H1 (cell line): ENCODE results near the gene NLRP12. TPM values are rescaled to one million over a fixed set of nuclear protein-coding genes. Genes with fewer than 3 reads are reported as not detected.
A peak's percentile ranks its signal among the peaks of the same experiment; 100 is the strongest.

Source experiments
- CTCF ChIA-PET: fragments of 300-600 bp; sonication (Branson Sonifier 250); formaldehyde crosslinking; loops from one replicate; lab custom pipeline; 2021; ENCODE audit not compliant: partially characterized antibody; lab: Charles Lee
- POLR2A ChIA-PET: fragments of 300-600 bp; sonication (Branson Sonifier 250); formaldehyde crosslinking; loops from one replicate; lab custom pipeline; 2021; ENCODE audit warnings: inconsistent platforms; ENCODE audit not compliant: partially characterized antibody; lab: Charles Lee
- DNase-seq, 2 experiments: peaks; one replicate each; pipeline versions ENCODE4 v3.0.0 to v3.0.0-alpha.2; 2010 to 2022; ENCODE audit warnings: low spot score in 2 of 2, low read depth in 1 of 2, mixed read lengths in 1 of 2
- FAIRE-seq: peaks from 2 replicates; lab custom pipeline; 2011; peaks lifted over from hg19 to GRCh38; lab: Jason Lieb, UNC
- H2AFZ ChIP-seq: 2 replicates; pipeline ENCODE4 v1.8.1; 2012; ENCODE audit warnings: low read length, inconsistent platforms
- H2AK5ac ChIP-seq: 2 replicates; pipeline ENCODE4 v1.6.1; 2013; ENCODE audit warnings: low read depth, low read length
- H2BK120ac ChIP-seq: replicated peaks from 2 replicates; pipeline ENCODE3; 2013; ENCODE audit warnings: low read depth, low read length, inconsistent platforms
- H2BK12ac ChIP-seq: 2 replicates; pipeline ENCODE4 v1.6.1; 2013; ENCODE audit warnings: low read depth, low read length
- H2BK15ac ChIP-seq: 2 replicates; pipeline ENCODE4 v1.6.1; 2013; ENCODE audit warnings: low read length
- H2BK20ac ChIP-seq: 2 replicates; pipeline ENCODE4 v1.6.1; 2013; ENCODE audit warnings: low read length
- H2BK5ac ChIP-seq: 2 replicates; pipeline ENCODE4 v1.6.1; 2013; ENCODE audit warnings: low read depth, low read length
- H3K14ac ChIP-seq: 2 replicates; pipeline ENCODE4 v1.6.1; 2013; ENCODE audit warnings: inconsistent platforms; ENCODE audit not compliant: insufficient read length
- H3K18ac ChIP-seq: 2 replicates; pipeline ENCODE4 v1.6.1; 2013; ENCODE audit warnings: low read length; ENCODE audit errors: extremely low read depth
- H3K23ac ChIP-seq: 2 replicates; pipeline ENCODE4 v1.6.1; 2013; ENCODE audit warnings: inconsistent platforms; ENCODE audit not compliant: insufficient read length
- H3K23me2 ChIP-seq: 2 replicates; pipeline ENCODE4 v1.6.1; 2013; ENCODE audit warnings: low read depth, low read length
- H3K27ac ChIP-seq: 2 replicates; pipeline ENCODE4 v1.6.1; 2011; ENCODE audit warnings: low read depth, low read length, inconsistent platforms
- H3K27me3 ChIP-seq, 4 experiments: replicated peaks in 1 of 4; 1 replicate in 1 of 4; 2 replicates in 3 of 4; pipeline versions ENCODE4 v1.6.1 to v1.8.1; 2011 to 2013; ENCODE audit warnings: low read length in 3 of 4, mild to moderate bottlenecking in 3 of 4, inconsistent platforms in 2 of 4, mixed read lengths in 2 of 4, moderate library complexity in 1 of 4; ENCODE audit not compliant: control insufficient read depth in 3 of 4, insufficient read depth in 3 of 4; ENCODE audit errors: extremely low read depth in 1 of 4
- H3K36me3 ChIP-seq, 4 experiments: 2 replicates each; pipeline versions ENCODE4 v1.6.1 to v1.8.1; 2011 to 2013; ENCODE audit warnings: mild to moderate bottlenecking in 4 of 4, low read length in 3 of 4, moderate library complexity in 2 of 4, control low read depth in 1 of 4, inconsistent platforms in 1 of 4; ENCODE audit not compliant: insufficient read depth in 4 of 4, control insufficient read depth in 2 of 4
- H3K4ac ChIP-seq: replicated peaks from 2 replicates; pipeline ENCODE3; 2013; ENCODE audit warnings: low read length, low read depth, mixed read lengths, inconsistent platforms; ENCODE audit not compliant: insufficient read length
- H3K4me1 ChIP-seq, 4 experiments: replicated peaks in 1 of 4; 1 replicate in 1 of 4; 2 replicates in 3 of 4; pipeline versions ENCODE4 v1.6.1 to v1.8.1; 2011 to 2013; ENCODE audit warnings: low read length in 3 of 4, inconsistent platforms in 2 of 4, mixed read lengths in 1 of 4; ENCODE audit not compliant: insufficient read depth in 4 of 4, control insufficient read depth in 3 of 4
- H3K4me2 ChIP-seq, 2 experiments: 2 replicates each; pipeline versions ENCODE4 v1.6.1 to v1.8.1; 2011 to 2013; ENCODE audit warnings: low read depth in 2 of 2, low read length in 2 of 2, control low read depth in 1 of 2, inconsistent platforms in 1 of 2, mild to moderate bottlenecking in 1 of 2; ENCODE audit not compliant: insufficient read depth in 1 of 2
- H3K4me3 ChIP-seq, 4 experiments: fragments of 200-600, 300-600 bp in 1 of 4; sonication (generic), shearing (Covaris generic), sonication (Bioruptor Twin) in 1 of 4; 2 replicates each; pipeline versions ENCODE4 v1.5.1 to v1.8.1; 2011 to 2016; ENCODE audit warnings: low read length in 4 of 4, low read depth in 3 of 4, control low read depth in 2 of 4, inconsistent platforms in 2 of 4, mild to moderate bottlenecking in 2 of 4, mixed read lengths in 1 of 4, moderate library complexity in 1 of 4; ENCODE audit not compliant: insufficient read depth in 2 of 4; ENCODE audit errors: extremely low read depth in 1 of 4
- H3K56ac ChIP-seq: replicated peaks from 2 replicates; pipeline ENCODE3; 2013; ENCODE audit warnings: low read depth, mild to moderate bottlenecking, mixed read lengths, low read length, inconsistent platforms; ENCODE audit not compliant: insufficient read length
- H3K79me1 ChIP-seq: 2 replicates; pipeline ENCODE4 v1.6.1; 2013; ENCODE audit warnings: low read depth, low read length, control low read depth
- H3K79me2 ChIP-seq, 2 experiments: 2 replicates each; pipeline versions ENCODE4 v1.6.1 to v1.8.1; 2012 to 2013; ENCODE audit warnings: low read length in 2 of 2, mild to moderate bottlenecking in 2 of 2, inconsistent platforms in 1 of 2; ENCODE audit not compliant: insufficient read depth in 2 of 2, control insufficient read depth in 1 of 2
- H3K9ac ChIP-seq, 4 experiments: replicated peaks in 1 of 4; 1 replicate in 1 of 4; 2 replicates in 3 of 4; pipeline versions ENCODE4 v1.6.1 to v1.8.1; 2011 to 2013; ENCODE audit warnings: low read depth in 3 of 4, low read length in 3 of 4, control low read depth in 2 of 4, mild to moderate bottlenecking in 2 of 4, moderate library complexity in 2 of 4, inconsistent platforms in 1 of 4; ENCODE audit errors: extremely low read depth in 1 of 4
- H3K9me3 ChIP-seq, 2 experiments: 2 replicates each; pipeline versions ENCODE4 v1.6.1 to v1.8.1; 2012 to 2013; ENCODE audit warnings: mild to moderate bottlenecking in 2 of 2, moderate library complexity in 2 of 2, control low read depth in 1 of 2, inconsistent platforms in 1 of 2, low read depth in 1 of 2, low read length in 1 of 2, mixed read lengths in 1 of 2; ENCODE audit not compliant: insufficient read depth in 2 of 2
- H4K20me1 ChIP-seq, 2 experiments: replicated peaks in 1 of 2; 2 replicates each; pipeline versions ENCODE3 to v1.8.1; 2011 to 2013; ENCODE audit warnings: inconsistent platforms in 2 of 2, low read length in 2 of 2, mild to moderate bottlenecking in 1 of 2; ENCODE audit not compliant: insufficient read depth in 2 of 2, control insufficient read depth in 1 of 2
- H4K5ac ChIP-seq: 2 replicates; pipeline ENCODE4 v1.6.1; 2013; ENCODE audit warnings: low read length, low read depth, mixed read lengths, inconsistent platforms; ENCODE audit not compliant: insufficient read length
- H4K8ac ChIP-seq: 2 replicates; pipeline ENCODE4 v1.8.0; 2013; ENCODE audit warnings: mild to moderate bottlenecking, moderate library complexity, low read length, inconsistent platforms; ENCODE audit not compliant: insufficient read depth; ENCODE audit errors: extremely low read depth
- H4K91ac ChIP-seq: replicated peaks from 2 replicates; pipeline ENCODE3; 2013; ENCODE audit warnings: low read length, mixed read lengths, inconsistent platforms; ENCODE audit not compliant: insufficient read length
- CHD2 ChIP-seq: IDR thresholded peaks from 2 replicates; pipeline ENCODE4 v1.6.1; 2012; ENCODE audit warnings: low read length, improper control_type of control experiment
- POLR2AphosphoS5 ChIP-seq: IDR thresholded peaks from 2 replicates; pipeline ENCODE4 v1.6.1; 2011; ENCODE audit warnings: low read depth, low read length
- SRF ChIP-seq: IDR thresholded peaks from 2 replicates; pipeline ENCODE4 v1.6.1; 2011; ENCODE audit warnings: mild to moderate bottlenecking, low read depth, low read length, moderate library complexity
- TBP ChIP-seq: IDR thresholded peaks from 2 replicates; pipeline ENCODE4 v1.6.1; 2011; ENCODE audit warnings: low read depth, low read length, improper control_type of control experiment
- TCF12 ChIP-seq: IDR thresholded peaks from 2 replicates; pipeline ENCODE4 v1.6.1; 2011; ENCODE audit warnings: low read depth, mild to moderate bottlenecking, low read length
- YY1 ChIP-seq: IDR thresholded peaks from 2 replicates; pipeline ENCODE4 v1.6.1; 2011; ENCODE audit warnings: low read depth, mild to moderate bottlenecking, low read length
- WGBS, 2 experiments: shearing (Covaris generic) in 1 of 2; methylation state at CpG; one replicate each; pipeline versions ENCODE4 v1.1.6 to v1.1.7; 2013 to 2015; ENCODE audit warnings: low lambda C conversion rate in 2 of 2, mixed read lengths in 2 of 2, inconsistent platforms in 1 of 2, low coverage in 1 of 2, missing lambda C conversion rate in 1 of 2; ENCODE audit not compliant: insufficient replicate concordance in 2 of 2, insufficient coverage in 1 of 2, insufficient read length in 1 of 2; ENCODE audit errors: extremely low coverage in 1 of 2, missing lambda C conversion rate in 1 of 2; 5-methylcytosine and 5-hydroxymethylcytosine counted together
- polyA plus RNA-seq, 7 experiments: library from polyadenylated mRNA; depleted of rRNA in 3 of 7; stranded (reverse) in 5 of 7; unstranded in 2 of 7; fragments of >200 nt in 5 of 7; fragments of 200-250 nt in 2 of 7; gene quantifications; 1 replicate in 5 of 7; 2 replicates in 1 of 7; 4 replicates in 1 of 7; pipeline versions ENCODE4 v1.2.1 to v1.2.3, GENCODE V29; 2011 to 2013; ENCODE audit warnings: missing spikeins in 2 of 7, mixed read lengths in 2 of 7
- total RNA-seq: library from RNA; stranded (reverse); fragmentation: NEBNext Ultra II Directional; extraction: Animal tissue kit (Norgen Biotek cat#: 25700); gene quantifications from 2 replicates; pipeline ENCODE4 v1.2.1, GENCODE V29; 2021

Gene NLRP12
- total and polyA plus RNA-seq, 2 of the 8 experiments (the other 6 are each of a cell fraction or from before 2014, with no cell fraction given): 1.0 to 1.8 TPM

- POLR2A ChIA-PET: interaction anchor here (0.6 to 1.4 kb wide), 2 partner anchors 12 to 157 kb away, joined by 3 to 4 read pairs; no protein-coding TSS in a partner anchor
- no peak overlapping the region for H3K23ac ChIP-seq
- H3K14ac ChIP-seq: no peak overlapping the region
- no peaks in the 10 kb centered on the region for H3K23me2 ChIP-seq
- H3K4me3 ChIP-seq: no peak overlapping the region
- 85% methylated on average over 3 of the region's 3 CpGs; no CpG with 5 or more reads in 1 of the 2 experiments for WGBS, 2 experiments
- H3K18ac ChIP-seq: no peak overlapping the region
- peak overlapping the region; percentile 71; the same call in 1 of the 2 replicates for H2BK5ac ChIP-seq
- FAIRE-seq: no peak
- H3K9ac ChIP-seq: no peak overlapping the region
- no peaks in the 10 kb centered on the region for H3K9me3 ChIP-seq
- no peaks in the 10 kb centered on the region for H4K20me1 ChIP-seq
- no peak for DNase-seq
- no peak overlapping the region for H2AK5ac ChIP-seq
- H2BK120ac ChIP-seq: no peak overlapping the region
- H3K79me1 ChIP-seq: no peaks in the 10 kb centered on the region
- CTCF ChIA-PET: interaction anchor here (1.0 to 5.4 kb wide), 4 partner anchors 19 to 54 kb away, joined by 3 to 49 read pairs (median 4); no protein-coding TSS in a partner anchor
- H3K79me2 ChIP-seq: peaks cover 0 to 18% of the 10 kb centered on the region in 2 experiments; a peak in 2 of 4 replicates
- no peak overlapping the region for H2BK12ac ChIP-seq
- H3K4ac ChIP-seq: no peak overlapping the region
- no peak overlapping the region for H3K27ac ChIP-seq
- H2AFZ ChIP-seq: no peak overlapping the region
- peak overlapping the region; percentile 35; the same call in 1 of the 2 replicates for H2BK20ac ChIP-seq
- H3K27me3 ChIP-seq: no peaks in the 10 kb centered on the region
- no peak overlapping the region for H4K5ac ChIP-seq
- no peak overlapping the region for H3K4me2 ChIP-seq
- no peak overlapping the region for H4K8ac ChIP-seq
- H2BK15ac ChIP-seq: no peak overlapping the region
- no peak overlapping the region for H4K91ac ChIP-seq
- no peak for TF ChIP-seq YY1
- no peak for TF ChIP-seq TCF12
- no peak for TF ChIP-seq CHD2
- no peak for TF ChIP-seq TBP
- no peak for TF ChIP-seq SRF
- no peak for TF ChIP-seq POLR2AphosphoS5
- H3K4me1 ChIP-seq: peaks cover 0 to 14% (median 2%) of the 10 kb centered on the region in 4 experiments; a peak in 5 of 7 replicates
- H3K56ac ChIP-seq: no peak overlapping the region
- peaks cover 0 to 1% (median under 1%) of the 10 kb centered on the region in 4 experiments; a peak in 2 of 8 replicates for H3K36me3 ChIP-seq
Observed at GRCh38 chr19:53828531-53828930, 4.4 kb upstream of the NLRP12 start.
